K562 (cell line): ENCODE results near the gene DPM1. TPM values are rescaled to one million over a fixed set of nuclear protein-coding genes. Genes with fewer than 3 reads are reported as not detected.

Experiments used
- ATF1 ChIP-seq, 2 experiments: fragments of 450-650 bp in 1 of 2; IDR thresholded peaks; 2 replicates each; pipeline ENCODE4 v1.6.1; 2016; ENCODE audit warnings: missing compliant biosample characterization in 1 of 2, missing genetic modification characterization in 1 of 2
- ATF3 ChIP-seq, 2 experiments: fragments of 450-650 bp in 1 of 2; sonication (generic) in 1 of 2; formaldehyde crosslinking in 1 of 2; IDR thresholded peaks in 1 of 2; conservative IDR thresholded peaks in 1 of 2; 2 replicates each; pipeline versions ENCODE4 v1.6.1 to v1.8.1; 2016 to 2023; ENCODE audit warnings: mild to moderate bottlenecking in 2 of 2, moderate library complexity in 2 of 2, inconsistent platforms in 1 of 2, missing genetic modification reagents in 1 of 2
- CAMTA2 ChIP-seq: fragments of 250-450 bp; sonication (Bioruptor Pico); conservative IDR thresholded peaks from 2 replicates; pipeline ENCODE4 v1.5.1; 2022
- CHD1 ChIP-seq: fragments of 200-600 bp; sonication (generic); IDR thresholded peaks from one replicate; pipeline ENCODE4 v1.6.1; 2012; ENCODE audit warnings: mild to moderate bottlenecking, moderate library complexity, low read length, inconsistent platforms
- CREB1 ChIP-seq, 2 experiments: sonication (generic) in 1 of 2; formaldehyde crosslinking in 1 of 2; IDR thresholded peaks; 2 replicates each; pipeline versions ENCODE4 v1.6.1 to v1.8.0; 2012 to 2022; ENCODE audit warnings: inconsistent platforms in 1 of 2, mild to moderate bottlenecking in 1 of 2, missing genetic modification reagents in 1 of 2, moderate library complexity in 1 of 2
- GABPA ChIP-seq: fragments of 200-800 bp; sonication (Bioruptor generic); conservative IDR thresholded peaks from 2 replicates; pipeline ENCODE4 v1.6.1; 2016; ENCODE audit warnings: low read depth, missing genetic modification characterization, missing compliant biosample characterization
- HIVEP1 ChIP-seq: fragments of 250-450 bp; sonication (Bioruptor Pico); IDR thresholded peaks from 2 replicates; pipeline ENCODE4 v1.4.0; 2020; ENCODE audit warnings: mild to moderate bottlenecking
- HOXB6 ChIP-seq: fragments of 250-450 bp; sonication (Bioruptor Pico); IDR thresholded peaks from 2 replicates; pipeline ENCODE4 v1.5.1; 2022; ENCODE audit warnings: mild to moderate bottlenecking, borderline replicate concordance
- MBD1 ChIP-seq: fragments of 250-450 bp; sonication (Bioruptor Pico); IDR thresholded peaks from 2 replicates; pipeline ENCODE4 v1.8.0; 2022; ENCODE audit warnings: inconsistent platforms
- MEF2D ChIP-seq: conservative IDR thresholded peaks from 2 replicates; pipeline ENCODE4 v1.6.1; 2016; ENCODE audit warnings: low read depth, missing genetic modification characterization, missing compliant biosample characterization
- NR4A1 ChIP-seq, 2 experiments: fragments of 250-450 bp in 1 of 2; fragments of 450-650 bp in 1 of 2; sonication (Bioruptor Pico) in 1 of 2; IDR thresholded peaks; 2 replicates each; pipeline versions ENCODE4 v1.4.0 to v1.6.1; 2016 to 2020; ENCODE audit warnings: mild to moderate bottlenecking in 2 of 2, missing compliant biosample characterization in 1 of 2, missing genetic modification characterization in 1 of 2, moderate library complexity in 1 of 2
- PCBP1 ChIP-seq: fragments of 200-400 bp; formaldehyde crosslinking; IDR thresholded peaks from 2 replicates; pipeline ENCODE4 v1.6.1; 2018; ENCODE audit warnings: mild to moderate bottlenecking, low read depth, low read length; ENCODE audit not compliant: poor library complexity, severe bottlenecking
- RBM39 ChIP-seq: fragments of 200-400 bp; formaldehyde crosslinking; optimal IDR thresholded peaks from 2 replicates; pipeline ENCODE3; 2018; ENCODE audit warnings: low read depth, low read length
- RHOXF2B ChIP-seq: fragments of 250-450 bp; sonication (Bioruptor Pico); conservative IDR thresholded peaks from 2 replicates; pipeline ENCODE4 v1.5.1; 2021
- STAT5B ChIP-seq: fragments of 250-450 bp; sonication (Bioruptor Pico); IDR thresholded peaks from 2 replicates; pipeline ENCODE4 v1.8.0; 2021; ENCODE audit warnings: mild to moderate bottlenecking, inconsistent platforms
- TOE1 ChIP-seq, 2 experiments: fragments of 450-650 bp in 1 of 2; sonication (generic) in 1 of 2; formaldehyde crosslinking in 1 of 2; IDR thresholded peaks; 2 replicates each; pipeline versions ENCODE4 v1.7.1 to v1.8.0; 2016 to 2022; ENCODE audit warnings: borderline replicate concordance in 2 of 2, mild to moderate bottlenecking in 2 of 2, antibody characterized with exemption in 1 of 2, inconsistent platforms in 1 of 2, low read depth in 1 of 2, missing genetic modification reagents in 1 of 2, moderate library complexity in 1 of 2
- XRCC4 ChIP-seq: IDR thresholded peaks from one replicate; pipeline ENCODE4 v1.6.1; 2011; ENCODE audit not compliant: insufficient read depth, insufficient read length; ENCODE audit errors: extremely low read depth
- ZBTB34 ChIP-seq: fragments of 250-450 bp; sonication (Bioruptor Pico); IDR thresholded peaks from 2 replicates; pipeline ENCODE4 v1.8.0; 2021; ENCODE audit warnings: mild to moderate bottlenecking, moderate library complexity
- ZNF23 ChIP-seq: fragments of 250-450 bp; sonication (Bioruptor Pico); IDR thresholded peaks from 2 replicates; pipeline ENCODE4 v1.4.0; 2020; ENCODE audit warnings: mild to moderate bottlenecking
- ZNF282 ChIP-seq: sonication (generic); formaldehyde crosslinking; IDR thresholded peaks from 2 replicates; pipeline ENCODE4 v1.8.1; 2023; ENCODE audit warnings: missing genetic modification reagents
- ZNF436 ChIP-seq: fragments of 250-450, 450-650 bp; sonication (Bioruptor Pico); formaldehyde crosslinking; IDR thresholded peaks from 2 replicates; pipeline ENCODE4 v1.7.0; 2020; ENCODE audit warnings: mild to moderate bottlenecking
- ZNF586 ChIP-seq: fragments of 450-650 bp; formaldehyde crosslinking; conservative IDR thresholded peaks from 2 replicates; pipeline ENCODE4 v1.4.0; 2020; ENCODE audit warnings: mild to moderate bottlenecking, moderate library complexity
- polyA plus RNA-seq, 8 experiments: library from polyadenylated mRNA; depleted of rRNA in 4 of 8; stranded (reverse) in 5 of 8; unstranded in 3 of 8; fragments of >200 nt; fragmentation: Nextera tagmentation in 2 of 8; fragmentation: Illumina TruSeq in 1 of 8; extraction: Ambion mirVana in 2 of 8; extraction: Trizol in 1 of 8; gene quantifications; 2 replicates each; pipeline versions ENCODE4 v1.2.1 to v1.2.3, GENCODE V29; 2011 to 2014; ENCODE audit warnings: inconsistent platforms in 1 of 8, missing spikeins in 1 of 8
- total RNA-seq, 7 experiments: library from RNA; depleted of rRNA in 6 of 7; stranded (reverse); fragments of >200 nt in 6 of 7; fragmentation: Illumina TruSeq in 2 of 7; extraction: Trizol in 2 of 7; gene quantifications; 2 replicates each; pipeline versions ENCODE4 v1.2.1 to v1.2.3, GENCODE V29; 2011 to 2021; ENCODE audit warnings: low replicate concordance in 1 of 7

The DPM1 gene
- total and polyA plus RNA-seq, 9 of the 15 experiments (the other 6 are each of a cell fraction or from before 2014, with no cell fraction given): 75.2 to 190 (median 153) TPM

- TF ChIP-seq MBD1 (CRISPR knock-in tag) (no peak), ZNF23 (no peak), GABPA (no peak), HIVEP1 (CRISPR knock-in tag) (no peak), RBM39 (no peak), CHD1 (no peak), MEF2D (tag) (0 out of 2 replicates have a peak, but pooled peaks have one; percentile 22), ATF1 (CRISPR knock-in tag; IDR thresholded peaks at IDR 0.05) (no peak), ATF1 (tag; IDR thresholded peaks at IDR 0.05) (no peak), NR4A1 (CRISPR knock-in tag; IDR thresholded peaks at IDR 0.05) (no peak), NR4A1 (tag; IDR thresholded peaks at IDR 0.05) (peak; percentile 48; the same call in 1 of the 2 replicates), ZNF586 (CRISPR knock-in tag) (no peak), ATF3 (IDR thresholded peaks at IDR 0.05) (0 out of 2 replicates have a peak, but pooled peaks have one; percentile 47), ATF3 (CRISPR knock-in tag; conservative IDR thresholded peaks at IDR 0.05) (no peak), ZNF436 (no peak), CREB1 (IDR thresholded peaks at IDR 0.05) (0 out of 2 replicates have a peak, but pooled peaks have one; percentile 29), CREB1 (CRISPR knock-in tag; IDR thresholded peaks at IDR 0.05) (no peak), STAT5B (CRISPR knock-in tag) (no peak), CAMTA2 (no peak), HOXB6 (CRISPR knock-in tag) (no peak), TOE1 (IDR thresholded peaks at IDR 0.05; ENCODE audit: borderline replicate concordance) (no peak), TOE1 (CRISPR knock-in tag; IDR thresholded peaks at IDR 0.05; ENCODE audit: borderline replicate concordance, low read depth) (no peak), XRCC4 (no peak), PCBP1 (no peak), RHOXF2B (CRISPR knock-in tag) (no peak), ZNF282 (no peak), ZBTB34 (CRISPR knock-in tag) (no peak)
Measured at GRCh38 chr20:50903353-50904051, 54.8 kb downstream of the DPM1 start (continued).
